ENCODE results near the gene KRTAP4-8.

KRTAP4-8 gene

DNA sequence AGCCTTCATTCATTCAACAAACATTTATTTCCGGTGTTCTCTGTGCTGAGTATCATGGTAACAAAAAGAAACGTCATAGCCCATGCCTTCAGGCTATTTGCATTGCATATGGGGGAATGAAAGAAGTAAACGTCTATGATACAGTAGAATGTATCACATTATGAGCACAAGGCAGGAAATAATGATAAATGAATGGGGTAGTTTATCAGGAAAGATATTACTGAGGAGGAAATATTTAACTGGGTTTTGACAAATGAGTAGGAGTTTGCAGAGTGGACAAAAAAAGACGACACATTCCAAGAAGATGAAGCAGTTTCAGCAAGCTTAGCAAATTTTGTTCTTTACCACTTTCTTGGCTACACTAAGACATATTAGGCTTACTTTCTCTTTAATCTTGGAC lies 15.3 kb downstream of the KRTAP4-8 start:
- no peak overlapping the region for H3K4me3 ChIP-seq (ENCODE audit: control insufficient read depth, low read depth, low read length)
- TF ChIP-seq, protein P1, sequence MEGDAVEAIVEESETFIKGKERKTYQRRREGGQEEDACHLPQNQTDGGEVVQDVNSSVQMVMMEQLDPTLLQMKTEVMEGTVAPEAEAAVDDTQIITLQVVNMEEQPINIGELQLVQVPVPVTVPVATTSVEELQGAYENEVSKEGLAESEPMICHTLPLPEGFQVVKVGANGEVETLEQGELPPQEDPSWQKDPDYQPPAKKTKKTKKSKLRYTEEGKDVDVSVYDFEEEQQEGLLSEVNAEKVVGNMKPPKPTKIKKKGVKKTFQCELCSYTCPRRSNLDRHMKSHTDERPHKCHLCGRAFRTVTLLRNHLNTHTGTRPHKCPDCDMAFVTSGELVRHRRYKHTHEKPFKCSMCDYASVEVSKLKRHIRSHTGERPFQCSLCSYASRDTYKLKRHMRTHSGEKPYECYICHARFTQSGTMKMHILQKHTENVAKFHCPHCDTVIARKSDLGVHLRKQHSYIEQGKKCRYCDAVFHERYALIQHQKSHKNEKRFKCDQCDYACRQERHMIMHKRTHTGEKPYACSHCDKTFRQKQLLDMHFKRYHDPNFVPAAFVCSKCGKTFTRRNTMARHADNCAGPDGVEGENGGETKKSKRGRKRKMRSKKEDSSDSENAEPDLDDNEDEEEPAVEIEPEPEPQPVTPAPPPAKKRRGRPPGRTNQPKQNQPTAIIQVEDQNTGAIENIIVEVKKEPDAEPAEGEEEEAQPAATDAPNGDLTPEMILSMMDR (conservative IDR thresholded peaks at IDR 0.05; ENCODE audit: control insufficient read depth, insufficient read depth, low read depth, low read length) = no peak
- DNase-seq (ENCODE audit: low read depth) = no peak

DNA sequence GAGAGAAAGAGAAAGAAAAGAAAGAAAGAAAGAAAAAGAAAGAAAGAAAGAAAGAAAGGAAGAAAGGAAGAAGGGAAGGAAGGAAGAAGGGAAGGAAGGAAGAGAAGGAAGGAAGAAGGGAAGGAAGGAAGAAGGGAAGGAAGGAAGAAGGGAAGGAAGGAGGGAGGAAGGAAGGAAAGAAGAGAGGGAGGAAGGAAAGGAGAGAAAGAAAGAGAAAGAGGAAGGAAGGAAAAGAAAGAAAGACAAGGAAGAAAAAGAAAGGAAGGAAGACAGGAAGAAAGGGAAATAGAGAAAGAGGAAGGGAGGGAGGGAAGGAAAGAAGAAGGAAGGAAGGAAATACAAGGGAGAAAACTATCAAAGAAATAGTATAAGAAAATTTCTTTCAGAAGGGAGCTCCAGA lies 21.2 kb downstream of the KRTAP4-8 start:
- DNase-seq (ENCODE audit: low read depth) = no peak
- TF ChIP-seq, protein P1 (conservative IDR thresholded peaks at IDR 0.05; ENCODE audit: control insufficient read depth, insufficient read depth, low read depth, low read length) = no peak
- H3K4me3 ChIP-seq (ENCODE audit: control insufficient read depth, low read depth, low read length) = no peak overlapping the region

DNA sequence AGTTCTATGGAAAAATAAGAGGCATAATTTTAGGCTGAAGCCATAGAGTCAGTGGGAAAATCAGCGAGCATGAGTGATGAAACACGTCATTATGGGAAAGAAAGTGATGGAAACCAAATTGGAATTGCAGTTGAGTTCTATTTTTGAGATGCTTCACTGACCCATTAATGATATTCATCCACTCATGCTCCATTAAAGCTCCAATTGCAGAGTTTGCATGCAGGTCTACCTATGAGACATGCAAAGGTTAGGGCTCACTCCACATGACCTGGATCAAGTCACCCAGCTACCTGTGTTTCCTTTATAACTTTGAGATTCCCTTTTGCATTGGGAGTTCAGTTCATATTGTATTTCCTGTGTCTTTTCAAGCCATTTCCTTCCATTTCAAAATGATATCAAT lies 24.3 kb downstream of the KRTAP4-8 start:
- TF ChIP-seq, protein P1 (conservative IDR thresholded peaks at IDR 0.05; ENCODE audit: control insufficient read depth, insufficient read depth, low read depth, low read length) = no peak
- DNase-seq (ENCODE audit: low read depth) = no peak
- no peak overlapping the region for H3K4me3 ChIP-seq (ENCODE audit: control insufficient read depth, low read depth, low read length)

DNA sequence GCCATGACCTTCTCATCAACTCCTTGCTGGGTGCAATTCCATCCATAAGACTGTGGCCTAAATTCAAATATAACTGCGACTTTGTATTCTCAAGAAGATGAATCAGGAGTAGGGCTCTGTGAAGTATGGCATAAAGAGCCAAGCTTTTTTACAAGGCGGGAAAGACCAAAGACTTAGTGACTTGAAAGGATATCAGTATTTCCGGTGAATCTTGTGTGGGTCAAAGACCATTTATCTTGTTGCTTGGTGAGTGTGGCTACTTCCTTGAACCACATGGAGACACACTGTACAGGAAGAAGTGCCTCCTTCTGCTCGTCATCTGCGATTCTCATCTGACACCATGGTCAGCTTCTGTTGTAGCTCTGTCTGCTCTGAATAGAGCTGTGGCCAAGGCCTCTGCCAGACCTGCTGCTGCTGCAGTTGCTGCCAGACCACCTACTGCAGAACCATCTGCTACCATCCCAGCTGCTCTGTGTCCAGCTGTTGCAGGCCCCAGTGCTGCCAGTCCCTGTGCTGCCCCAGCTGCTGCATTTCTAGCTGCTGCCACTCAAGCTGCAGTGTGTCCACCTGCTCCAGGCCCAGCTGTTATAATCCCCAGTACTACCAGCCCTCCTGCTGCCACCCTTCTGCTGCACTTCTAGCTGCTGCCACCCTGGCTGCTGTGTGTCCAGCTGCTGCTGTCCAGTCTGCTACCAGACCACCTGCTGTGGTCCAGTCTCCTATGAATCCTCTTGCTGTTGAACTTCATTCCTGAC lies 26.2 kb downstream of the KRTAP4-8 start:
- no peak for DNase-seq (ENCODE audit: low read depth)
- H3K4me3 ChIP-seq (ENCODE audit: control insufficient read depth, low read depth, low read length) = no peak overlapping the region
- TF ChIP-seq, protein P1 (conservative IDR thresholded peaks at IDR 0.05; ENCODE audit: control insufficient read depth, insufficient read depth, low read depth, low read length) = no peak

DNA sequence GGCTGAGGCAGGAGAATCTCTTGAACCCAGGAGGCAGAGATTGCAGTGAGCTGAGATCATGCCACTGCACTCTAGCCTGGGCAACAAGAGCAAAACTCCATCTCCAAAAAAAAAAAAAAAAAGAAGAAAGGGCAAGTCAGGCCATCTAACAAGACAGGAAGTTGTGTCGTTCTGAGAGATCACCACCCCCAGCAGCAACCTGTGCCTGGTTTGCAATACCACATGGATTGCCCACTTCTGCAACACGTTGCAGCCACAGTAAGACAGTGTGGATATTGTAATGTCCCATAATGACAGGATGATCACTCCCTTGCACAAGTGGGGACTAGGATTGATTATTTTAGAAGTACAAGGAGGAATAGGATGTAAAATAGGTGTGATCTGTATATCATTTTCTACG lies 28.9 kb downstream of the KRTAP4-8 start:
- TF ChIP-seq, protein P1 (conservative IDR thresholded peaks at IDR 0.05; ENCODE audit: control insufficient read depth, insufficient read depth, low read depth, low read length) = no peak
- no peak overlapping the region for H3K4me3 ChIP-seq (ENCODE audit: control insufficient read depth, low read depth, low read length)
- DNase-seq (ENCODE audit: low read depth) = no peak

DNA sequence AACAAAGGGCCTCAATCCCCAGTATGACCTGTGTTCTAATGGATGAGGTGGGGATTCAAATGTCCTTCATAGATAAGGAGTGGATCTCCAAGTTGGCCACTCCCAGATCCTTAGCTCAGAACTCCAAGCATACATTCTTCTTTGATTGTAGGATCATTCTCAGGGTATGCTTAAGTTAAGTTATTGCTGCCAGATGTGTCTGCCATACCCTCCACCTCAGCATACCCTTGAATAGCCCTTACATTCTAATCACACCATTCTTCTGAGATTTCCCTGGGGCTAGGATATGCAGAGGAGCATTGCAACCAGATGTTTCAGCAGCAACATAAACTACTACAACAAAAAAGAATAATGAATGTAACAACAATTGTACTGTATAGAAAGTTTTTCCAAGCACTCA lies 30.7 kb downstream of the KRTAP4-8 start:
- TF ChIP-seq, protein P1 (conservative IDR thresholded peaks at IDR 0.05; ENCODE audit: control insufficient read depth, insufficient read depth, low read depth, low read length) = no peak
- H3K4me3 ChIP-seq (ENCODE audit: control insufficient read depth, low read depth, low read length) = no peak overlapping the region
- peak; percentile 34 for DNase-seq (ENCODE audit: low read depth)
